GM18507 (cell line): ENCODE results near the gene SSX1.
"Not testable (repeated sequence)": the region's sequence is repeated elsewhere in the genome, so short reads cannot be mapped to it uniquely, and the experiment has no call there.

ENCODE experiments used
- DNase-seq: peaks from one replicate; pipeline ENCODE4 v3.0.0; 2011; ENCODE audit warnings: low read depth; ENCODE audit not compliant: insufficient read length; ENCODE audit errors: extremely low spot score
- FAIRE-seq: peaks from 2 replicates; lab custom pipeline; 2011; peaks lifted over from hg19 to GRCh38; lab: Jason Lieb, UNC

SSX1 gene, protein sequence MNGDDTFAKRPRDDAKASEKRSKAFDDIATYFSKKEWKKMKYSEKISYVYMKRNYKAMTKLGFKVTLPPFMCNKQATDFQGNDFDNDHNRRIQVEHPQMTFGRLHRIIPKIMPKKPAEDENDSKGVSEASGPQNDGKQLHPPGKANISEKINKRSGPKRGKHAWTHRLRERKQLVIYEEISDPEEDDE

DNA sequence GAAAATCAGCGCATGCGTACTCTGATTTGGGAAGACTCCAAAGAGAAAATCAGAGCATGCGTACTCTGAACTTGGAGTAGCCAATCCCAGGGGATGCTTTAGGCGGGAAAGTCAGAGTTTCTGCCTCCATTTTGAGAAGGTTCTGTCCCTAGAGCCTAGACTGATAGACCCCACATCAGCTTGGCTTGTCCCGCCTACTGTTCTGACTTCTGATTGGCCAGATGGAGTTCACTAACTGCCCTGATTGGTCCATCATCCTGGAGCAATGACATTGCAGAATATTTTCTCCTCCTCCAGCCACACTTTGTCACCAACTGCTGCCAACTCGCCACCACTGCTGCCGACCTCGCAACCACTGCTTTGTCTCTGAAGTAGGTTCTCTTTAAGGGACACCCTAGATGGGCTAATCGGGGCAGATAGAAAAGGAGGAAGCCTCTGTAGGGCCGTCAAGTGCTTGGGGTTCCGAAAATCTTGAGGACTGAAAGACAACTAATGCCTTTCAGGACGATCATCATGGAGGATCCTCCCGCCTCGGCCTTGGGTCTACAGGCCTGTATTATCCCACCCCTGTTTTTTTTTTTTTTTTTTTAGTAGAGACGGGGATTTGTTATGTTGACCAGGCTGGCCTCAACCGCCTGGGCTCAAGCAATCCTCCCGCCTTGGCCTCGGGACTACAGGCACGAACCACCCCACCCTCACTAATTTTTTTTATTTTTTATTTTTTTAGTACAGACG is at the start of gene SSX1:
SSX1 (plus strand) TSS at position 331 of the 735 bp plus-strand sequence. CDS start 1,850 bp downstream, outside the sequence.
- DNase-seq, FAIRE-seq: not testable (repeated sequence)

DNA sequence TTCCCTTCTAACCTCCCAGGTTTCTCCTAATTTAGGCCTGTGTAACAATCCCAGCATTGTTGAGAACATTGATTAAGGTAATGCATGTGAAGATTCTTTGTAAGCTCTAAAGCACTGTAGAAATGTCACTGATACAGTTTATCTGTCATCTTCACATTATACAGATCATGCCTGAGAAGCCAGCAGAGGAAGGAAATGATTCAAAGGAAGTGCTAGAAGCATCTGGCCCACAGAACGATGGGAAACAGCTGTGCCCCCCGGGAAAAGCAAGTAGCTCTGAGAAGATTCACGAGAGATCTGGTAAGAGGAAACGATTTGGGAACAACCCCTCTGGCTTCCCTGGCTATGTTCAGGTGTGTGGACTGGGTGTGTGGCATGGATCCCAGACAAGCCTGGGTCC is 40.9 kb upstream of the SSX1 start:
- not testable (repeated sequence) for DNase-seq, FAIRE-seq

DNA sequence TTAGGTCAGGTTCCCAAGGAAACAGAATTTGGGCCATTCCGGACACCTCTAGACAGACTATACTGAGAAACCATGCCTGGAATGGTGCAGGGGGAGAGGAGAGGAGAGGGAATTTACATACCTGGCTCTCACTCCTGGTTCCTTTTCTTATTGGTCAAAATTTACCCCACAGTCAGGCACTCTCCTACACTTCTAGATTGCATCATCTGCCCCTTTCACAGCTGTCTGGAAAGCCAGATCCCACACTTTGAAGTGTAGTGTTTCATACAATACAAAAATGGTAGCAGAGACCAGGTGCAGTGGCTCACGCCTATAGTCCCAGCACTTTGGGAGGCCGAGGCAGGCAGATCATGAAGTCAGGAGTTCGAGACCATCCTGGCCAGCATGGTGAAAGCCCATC is 31.0 kb upstream of the SSX1 start:
- FAIRE-seq, DNase-seq: not testable (repeated sequence)

DNA sequence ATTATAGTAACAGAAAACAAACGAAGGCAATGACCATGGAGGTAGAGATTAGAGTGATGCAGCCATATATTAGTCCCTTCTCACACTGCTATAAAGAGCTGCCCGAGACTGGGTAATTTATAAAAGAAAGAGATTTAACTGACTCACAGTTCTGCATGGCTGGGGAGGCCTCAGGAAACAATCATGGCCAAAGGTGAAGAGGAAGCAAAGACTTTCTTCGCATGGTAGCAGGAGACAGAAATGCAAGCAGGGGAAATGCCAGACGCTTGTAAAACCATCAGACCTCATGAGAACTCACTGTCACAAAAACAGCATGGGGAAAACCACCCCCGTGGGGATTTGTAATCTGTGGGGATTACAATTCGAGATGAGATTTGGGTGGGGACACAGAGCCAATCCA is 2.2 kb upstream of the SSX1 start:
- DNase-seq, FAIRE-seq: not testable (repeated sequence)

DNA sequence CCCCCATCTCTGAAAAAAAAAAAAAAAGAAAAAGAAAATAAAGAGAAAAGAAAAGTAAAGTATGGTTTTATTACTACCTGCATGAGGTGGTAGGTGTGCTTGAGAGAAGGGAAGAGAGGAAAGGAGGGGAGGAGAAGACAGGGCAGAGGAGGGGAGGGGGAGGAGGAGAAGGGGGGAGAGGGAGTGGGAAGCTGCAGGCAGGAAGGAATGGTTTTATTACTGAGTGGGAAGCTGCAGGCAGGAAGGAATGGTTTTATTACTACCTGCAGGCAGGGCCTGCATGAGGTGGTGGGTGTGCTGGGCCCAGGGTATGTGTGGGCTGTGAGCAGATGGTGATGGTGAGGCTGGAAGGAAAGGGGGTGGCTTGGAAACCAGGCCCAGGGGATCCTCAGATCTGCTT is 19.2 kb downstream of the SSX1 start:
- not testable (repeated sequence) for DNase-seq, FAIRE-seq

DNA sequence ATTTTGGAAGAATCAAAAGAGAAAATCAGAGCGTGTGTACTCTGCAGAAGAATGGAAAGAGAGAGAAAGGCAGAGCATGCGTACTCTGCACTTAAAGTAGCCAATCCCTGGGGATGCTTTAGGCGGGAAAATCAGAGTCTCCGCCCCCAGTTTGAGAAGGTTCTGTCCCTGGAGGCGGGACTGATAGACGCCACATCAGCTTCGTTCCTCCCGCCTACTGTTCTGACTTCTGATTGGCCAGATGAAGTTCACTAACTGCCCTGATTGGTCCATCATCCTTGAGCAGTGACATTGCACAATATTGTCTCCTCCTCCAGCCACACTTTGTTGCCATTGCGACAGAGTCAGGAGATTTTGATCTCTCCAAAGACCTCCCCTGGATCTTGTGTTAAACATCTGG is 23.8 kb downstream of the SSX1 start:
- FAIRE-seq (no peak), DNase-seq (no peak)

DNA sequence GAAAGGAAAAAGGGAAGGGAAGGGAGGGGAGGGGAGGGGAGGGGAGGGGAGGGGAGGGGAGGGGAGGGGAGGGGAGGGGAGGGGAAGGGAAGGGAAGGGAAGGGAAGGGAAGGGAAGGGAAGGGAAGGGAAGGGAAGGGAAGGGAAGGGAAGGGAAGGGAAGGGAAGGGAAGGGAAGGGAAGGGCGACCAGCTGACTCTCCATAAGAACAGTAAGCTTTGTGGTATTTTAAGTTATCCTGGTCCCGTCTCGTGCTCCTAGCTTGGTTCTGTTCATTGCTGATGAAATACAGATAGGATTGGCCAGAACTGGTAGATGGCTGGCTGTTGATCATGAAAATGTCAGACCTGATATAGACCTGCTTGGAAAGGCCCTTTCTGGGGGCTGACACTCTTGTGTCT is 25.5 kb downstream of the SSX1 start:
- not testable (repeated sequence) for DNase-seq, FAIRE-seq

DNA sequence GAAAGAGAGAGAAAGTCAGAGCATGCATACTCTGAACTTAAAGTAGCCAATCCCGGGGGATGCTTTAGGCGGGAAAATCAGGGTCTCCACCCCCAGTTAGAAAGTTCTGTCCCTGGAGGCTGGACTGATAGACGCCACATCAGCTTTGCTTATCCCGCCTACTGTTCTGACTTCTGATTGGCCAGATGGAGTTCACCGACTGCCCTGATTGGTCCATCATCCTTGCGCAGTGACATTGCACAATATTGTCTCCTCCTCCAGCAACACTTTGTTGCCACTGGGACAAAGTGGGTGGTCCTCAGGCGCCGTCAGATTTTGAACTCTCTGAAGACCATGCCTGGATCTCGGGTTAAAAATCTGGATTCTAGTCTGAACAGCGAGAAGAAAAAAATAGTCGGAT is 51.0 kb downstream of the SSX1 start:
- DNase-seq = no peak
- FAIRE-seq = no peak

DNA sequence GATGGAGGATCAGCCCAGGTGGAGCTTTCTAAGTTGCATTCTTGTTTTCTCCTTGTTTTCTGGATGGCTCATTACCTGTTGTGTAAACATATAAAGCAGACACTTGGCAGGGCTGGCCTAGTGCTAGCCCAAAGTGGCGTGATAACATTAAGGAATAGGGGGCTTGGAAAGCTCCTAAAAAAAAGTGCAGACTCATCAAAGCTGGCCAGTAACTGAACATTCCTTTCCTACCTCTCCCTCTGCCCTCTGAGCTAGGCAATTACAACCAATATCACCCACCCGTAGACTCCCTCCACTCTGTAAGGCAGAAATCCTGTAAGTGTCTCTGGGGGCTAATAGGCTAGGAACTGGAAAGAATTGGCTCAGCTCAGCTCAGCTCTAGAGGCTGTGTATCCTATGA is 58.8 kb downstream of the SSX1 start:
- not testable (repeated sequence) for FAIRE-seq, DNase-seq
